H1 (cell line): Measurements from ENCODE around the gene AKT1. TPM values are rescaled to one million over a fixed set of nuclear protein-coding genes. Genes with fewer than 3 reads are reported as not detected.

Source experiments
- CTCF ChIA-PET: fragments of 300-600 bp; sonication (Branson Sonifier 250); formaldehyde crosslinking; loops from one replicate; lab custom pipeline; 2021; ENCODE audit not compliant: partially characterized antibody; lab: Charles Lee
- POLR2A ChIA-PET: fragments of 300-600 bp; sonication (Branson Sonifier 250); formaldehyde crosslinking; loops from one replicate; lab custom pipeline; 2021; ENCODE audit warnings: inconsistent platforms; ENCODE audit not compliant: partially characterized antibody; lab: Charles Lee
- DNase-seq, 2 experiments: peaks; one replicate each; pipeline versions ENCODE4 v3.0.0 to v3.0.0-alpha.2; 2010 to 2022; ENCODE audit warnings: low spot score in 2 of 2, low read depth in 1 of 2, mixed read lengths in 1 of 2
- FAIRE-seq: peaks from 2 replicates; lab custom pipeline; 2011; peaks lifted over from hg19 to GRCh38; lab: Jason Lieb, UNC
- H2AFZ ChIP-seq: 2 replicates; pipeline ENCODE4 v1.8.1; 2012; ENCODE audit warnings: low read length, inconsistent platforms
- H2AK5ac ChIP-seq: 2 replicates; pipeline ENCODE4 v1.6.1; 2013; ENCODE audit warnings: low read depth, low read length
- H2BK120ac ChIP-seq: replicated peaks from 2 replicates; pipeline ENCODE3; 2013; ENCODE audit warnings: low read depth, low read length, inconsistent platforms
- H2BK12ac ChIP-seq: 2 replicates; pipeline ENCODE4 v1.6.1; 2013; ENCODE audit warnings: low read depth, low read length
- H2BK15ac ChIP-seq: 2 replicates; pipeline ENCODE4 v1.6.1; 2013; ENCODE audit warnings: low read length
- H2BK20ac ChIP-seq: 2 replicates; pipeline ENCODE4 v1.6.1; 2013; ENCODE audit warnings: low read length
- H2BK5ac ChIP-seq: 2 replicates; pipeline ENCODE4 v1.6.1; 2013; ENCODE audit warnings: low read depth, low read length
- H3K14ac ChIP-seq: 2 replicates; pipeline ENCODE4 v1.6.1; 2013; ENCODE audit warnings: inconsistent platforms; ENCODE audit not compliant: insufficient read length
- H3K18ac ChIP-seq: 2 replicates; pipeline ENCODE4 v1.6.1; 2013; ENCODE audit warnings: low read length; ENCODE audit errors: extremely low read depth
- H3K23ac ChIP-seq: 2 replicates; pipeline ENCODE4 v1.6.1; 2013; ENCODE audit warnings: inconsistent platforms; ENCODE audit not compliant: insufficient read length
- H3K23me2 ChIP-seq: 2 replicates; pipeline ENCODE4 v1.6.1; 2013; ENCODE audit warnings: low read depth, low read length
- H3K27ac ChIP-seq: 2 replicates; pipeline ENCODE4 v1.6.1; 2011; ENCODE audit warnings: low read depth, low read length, inconsistent platforms
- H3K27me3 ChIP-seq, 4 experiments: replicated peaks in 1 of 4; 1 replicate in 1 of 4; 2 replicates in 3 of 4; pipeline versions ENCODE4 v1.6.1 to v1.8.1; 2011 to 2013; ENCODE audit warnings: low read length in 3 of 4, mild to moderate bottlenecking in 3 of 4, inconsistent platforms in 2 of 4, mixed read lengths in 2 of 4, moderate library complexity in 1 of 4; ENCODE audit not compliant: control insufficient read depth in 3 of 4, insufficient read depth in 3 of 4; ENCODE audit errors: extremely low read depth in 1 of 4
- H3K36me3 ChIP-seq, 4 experiments: 2 replicates each; pipeline versions ENCODE4 v1.6.1 to v1.8.1; 2011 to 2013; ENCODE audit warnings: mild to moderate bottlenecking in 4 of 4, low read length in 3 of 4, moderate library complexity in 2 of 4, control low read depth in 1 of 4, inconsistent platforms in 1 of 4; ENCODE audit not compliant: insufficient read depth in 4 of 4, control insufficient read depth in 2 of 4
- H3K4ac ChIP-seq: replicated peaks from 2 replicates; pipeline ENCODE3; 2013; ENCODE audit warnings: low read length, low read depth, mixed read lengths, inconsistent platforms; ENCODE audit not compliant: insufficient read length
- H3K4me1 ChIP-seq, 4 experiments: replicated peaks in 1 of 4; 1 replicate in 1 of 4; 2 replicates in 3 of 4; pipeline versions ENCODE4 v1.6.1 to v1.8.1; 2011 to 2013; ENCODE audit warnings: low read length in 3 of 4, inconsistent platforms in 2 of 4, mixed read lengths in 1 of 4; ENCODE audit not compliant: insufficient read depth in 4 of 4, control insufficient read depth in 3 of 4
- H3K4me2 ChIP-seq, 2 experiments: 2 replicates each; pipeline versions ENCODE4 v1.6.1 to v1.8.1; 2011 to 2013; ENCODE audit warnings: low read depth in 2 of 2, low read length in 2 of 2, control low read depth in 1 of 2, inconsistent platforms in 1 of 2, mild to moderate bottlenecking in 1 of 2; ENCODE audit not compliant: insufficient read depth in 1 of 2
- H3K4me3 ChIP-seq, 4 experiments: fragments of 200-600, 300-600 bp in 1 of 4; sonication (generic), shearing (Covaris generic), sonication (Bioruptor Twin) in 1 of 4; 2 replicates each; pipeline versions ENCODE4 v1.5.1 to v1.8.1; 2011 to 2016; ENCODE audit warnings: low read length in 4 of 4, low read depth in 3 of 4, control low read depth in 2 of 4, inconsistent platforms in 2 of 4, mild to moderate bottlenecking in 2 of 4, mixed read lengths in 1 of 4, moderate library complexity in 1 of 4; ENCODE audit not compliant: insufficient read depth in 2 of 4; ENCODE audit errors: extremely low read depth in 1 of 4
- H3K56ac ChIP-seq: replicated peaks from 2 replicates; pipeline ENCODE3; 2013; ENCODE audit warnings: low read depth, mild to moderate bottlenecking, mixed read lengths, low read length, inconsistent platforms; ENCODE audit not compliant: insufficient read length
- H3K79me1 ChIP-seq: 2 replicates; pipeline ENCODE4 v1.6.1; 2013; ENCODE audit warnings: low read depth, low read length, control low read depth
- H3K79me2 ChIP-seq, 2 experiments: 2 replicates each; pipeline versions ENCODE4 v1.6.1 to v1.8.1; 2012 to 2013; ENCODE audit warnings: low read length in 2 of 2, mild to moderate bottlenecking in 2 of 2, inconsistent platforms in 1 of 2; ENCODE audit not compliant: insufficient read depth in 2 of 2, control insufficient read depth in 1 of 2
- H3K9ac ChIP-seq, 4 experiments: replicated peaks in 1 of 4; 1 replicate in 1 of 4; 2 replicates in 3 of 4; pipeline versions ENCODE4 v1.6.1 to v1.8.1; 2011 to 2013; ENCODE audit warnings: low read depth in 3 of 4, low read length in 3 of 4, control low read depth in 2 of 4, mild to moderate bottlenecking in 2 of 4, moderate library complexity in 2 of 4, inconsistent platforms in 1 of 4; ENCODE audit errors: extremely low read depth in 1 of 4
- H3K9me3 ChIP-seq, 2 experiments: 2 replicates each; pipeline versions ENCODE4 v1.6.1 to v1.8.1; 2012 to 2013; ENCODE audit warnings: mild to moderate bottlenecking in 2 of 2, moderate library complexity in 2 of 2, control low read depth in 1 of 2, inconsistent platforms in 1 of 2, low read depth in 1 of 2, low read length in 1 of 2, mixed read lengths in 1 of 2; ENCODE audit not compliant: insufficient read depth in 2 of 2
- H4K20me1 ChIP-seq, 2 experiments: replicated peaks in 1 of 2; 2 replicates each; pipeline versions ENCODE3 to v1.8.1; 2011 to 2013; ENCODE audit warnings: inconsistent platforms in 2 of 2, low read length in 2 of 2, mild to moderate bottlenecking in 1 of 2; ENCODE audit not compliant: insufficient read depth in 2 of 2, control insufficient read depth in 1 of 2
- H4K5ac ChIP-seq: 2 replicates; pipeline ENCODE4 v1.6.1; 2013; ENCODE audit warnings: low read length, low read depth, mixed read lengths, inconsistent platforms; ENCODE audit not compliant: insufficient read length
- H4K8ac ChIP-seq: 2 replicates; pipeline ENCODE4 v1.8.0; 2013; ENCODE audit warnings: mild to moderate bottlenecking, moderate library complexity, low read length, inconsistent platforms; ENCODE audit not compliant: insufficient read depth; ENCODE audit errors: extremely low read depth
- H4K91ac ChIP-seq: replicated peaks from 2 replicates; pipeline ENCODE3; 2013; ENCODE audit warnings: low read length, mixed read lengths, inconsistent platforms; ENCODE audit not compliant: insufficient read length
- BCL11A ChIP-seq, 2 experiments: IDR thresholded peaks; one replicate each; pipeline ENCODE4 v1.6.1; 2011; ENCODE audit warnings: low read depth in 2 of 2, low read length in 2 of 2, mild to moderate bottlenecking in 2 of 2
- TAF1 ChIP-seq: IDR thresholded peaks from 2 replicates; pipeline ENCODE4 v1.6.1; 2011; ENCODE audit warnings: mild to moderate bottlenecking, low read depth, low read length
- ZNF274 ChIP-seq: IDR thresholded peaks from 2 replicates; pipeline ENCODE4 v1.7.0; 2012; ENCODE audit warnings: low read length, borderline replicate concordance; ENCODE audit errors: extremely low read depth
- WGBS, 2 experiments: shearing (Covaris generic) in 1 of 2; methylation state at CpG; one replicate each; pipeline versions ENCODE4 v1.1.6 to v1.1.7; 2013 to 2015; ENCODE audit warnings: low lambda C conversion rate in 2 of 2, mixed read lengths in 2 of 2, inconsistent platforms in 1 of 2, low coverage in 1 of 2, missing lambda C conversion rate in 1 of 2; ENCODE audit not compliant: insufficient replicate concordance in 2 of 2, insufficient coverage in 1 of 2, insufficient read length in 1 of 2; ENCODE audit errors: extremely low coverage in 1 of 2, missing lambda C conversion rate in 1 of 2; 5-methylcytosine and 5-hydroxymethylcytosine counted together
- polyA plus RNA-seq, 7 experiments: library from polyadenylated mRNA; depleted of rRNA in 3 of 7; stranded (reverse) in 5 of 7; unstranded in 2 of 7; fragments of >200 nt in 5 of 7; fragments of 200-250 nt in 2 of 7; gene quantifications; 1 replicate in 5 of 7; 2 replicates in 1 of 7; 4 replicates in 1 of 7; pipeline versions ENCODE4 v1.2.1 to v1.2.3, GENCODE V29; 2011 to 2013; ENCODE audit warnings: missing spikeins in 2 of 7, mixed read lengths in 2 of 7
- total RNA-seq: library from RNA; stranded (reverse); fragmentation: NEBNext Ultra II Directional; extraction: Animal tissue kit (Norgen Biotek cat#: 25700); gene quantifications from 2 replicates; pipeline ENCODE4 v1.2.1, GENCODE V29; 2021

The AKT1 gene
- total and polyA plus RNA-seq, 2 of the 8 experiments (the other 6 are each of a cell fraction or from before 2014, with no cell fraction given), result 68.1 to 71.5 TPM

DNA sequence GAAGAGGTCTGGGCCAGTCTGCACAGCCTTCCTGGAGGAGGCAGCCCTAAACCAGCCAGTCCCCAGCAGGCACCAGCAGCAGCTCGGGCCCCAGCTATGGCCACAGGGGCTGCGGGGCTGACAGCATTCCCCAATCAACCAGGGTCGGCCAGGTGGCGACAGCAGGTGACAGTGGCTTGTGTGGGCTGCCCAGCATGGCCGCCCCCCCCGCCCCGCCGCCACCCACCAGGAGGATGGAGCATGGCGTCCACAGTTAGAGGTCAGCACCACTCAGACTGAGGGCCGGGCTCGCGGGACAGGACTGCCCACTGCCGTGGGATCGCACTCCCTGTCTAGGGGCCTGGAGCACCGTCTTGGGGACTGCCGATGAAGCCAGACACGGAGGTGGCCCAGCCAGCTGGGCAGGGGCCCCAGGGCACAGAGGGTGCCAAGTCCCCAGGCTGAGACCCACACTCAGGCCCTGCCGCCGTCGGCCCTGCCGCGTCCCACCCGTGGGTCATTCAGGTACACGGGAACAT lies 15.0 kb downstream of the AKT1 start:
- H3K4me3 ChIP-seq, result no peak overlapping the region
- WGBS, 2 experiments, result 88% methylated on average over 24 of the region's 24 CpGs; no CpG with 5 or more reads in 1 of the 2 experiments
- CTCF ChIA-PET, result interaction anchor here (0.6 to 4.9 kb wide), 8 partner anchors 9 to 116 kb away, joined by 3 to 35 read pairs (median 6); no protein-coding TSS in a partner anchor
- TF ChIP-seq ZNF274, result no peak
- TF ChIP-seq BCL11A (IDR thresholded peaks at IDR 0.05; ENCODE audit: low read depth in 2 of 2, low read length in 2 of 2), result no peak
- TF ChIP-seq TAF1, result no peak

More for the DNA sequence above, 15.0 kb downstream of the AKT1 start:
- Histone ChIP-seq H2AK5ac (no peak overlapping the region), H3K9ac (no peak overlapping the region), H3K36me3 (peaks cover 0 to 3% (median 0%) of the 10 kb centered on the region in 4 experiments; a peak in 1 of 8 replicates), H2BK12ac (no peak overlapping the region), H3K14ac (no peak overlapping the region), H3K79me2 (no peaks in the 10 kb centered on the region), H2BK5ac (no peak overlapping the region), H3K27me3 (no peaks in the 10 kb centered on the region), H4K91ac (no peak overlapping the region), H3K9me3 (no peaks in the 10 kb centered on the region; a peak in 1 of 4 replicates), H2BK15ac (no peak overlapping the region), H3K56ac (no peak overlapping the region), H2BK20ac (no peak overlapping the region), H4K5ac (no peak overlapping the region), H3K18ac (no peak overlapping the region), H3K4ac (no peak overlapping the region), H4K8ac (no peak overlapping the region; the same call in 1 of the 2 replicates), H4K20me1 (peaks cover 12 to 16% of the 10 kb centered on the region in 2 experiments), H2AFZ (no peak overlapping the region), H3K27ac (no peak overlapping the region), H3K23ac (no peak overlapping the region), H3K79me1 (no peaks in the 10 kb centered on the region; the same call in 1 of the 2 replicates), H3K4me1 (no peaks in the 10 kb centered on the region), H3K4me2 (no peak overlapping the region), H3K23me2 (no peaks in the 10 kb centered on the region), H2BK120ac (no peak overlapping the region)
- POLR2A ChIA-PET, result interaction anchor here (1.3 to 1.6 kb wide), 2 partner anchors 12 to 26 kb away, joined by 4 to 5 read pairs; no protein-coding TSS in a partner anchor
- FAIRE-seq (no peak), DNase-seq (no peak)
